ENCODE results near the gene CLIP3.

CLIP3 gene

GRCh38 chr19:36009633-36010379 is 22.9 kb downstream of the CLIP3 start:
- no peak for DNase-seq (ENCODE audit: low read depth)

- DNase-seq (ENCODE audit: low read depth): peak; percentile 68
Measured at GRCh38 chr19:36009220-36009619, 23.5 kb downstream of the CLIP3 start.

GRCh38 chr19:36008336-36008978 is 24.2 kb downstream of the CLIP3 start, which contains the start of gene SYNE4:
SYNE4 (minus strand) TSS chr19:36008813; CDS start chr19:36008681, 132 bp downstream.
- no peak for DNase-seq (ENCODE audit: low read depth)

- no peak for DNase-seq (ENCODE audit: low read depth)
Measured at GRCh38 chr19:36006955-36007354, 25.7 kb downstream of the CLIP3 start.

- DNase-seq (ENCODE audit: low read depth): no peak
Measured at GRCh38 chr19:36003284-36003683, 29.4 kb downstream of the CLIP3 start.

- no peak for DNase-seq (ENCODE audit: low read depth)
Measured at GRCh38 chr19:36001605-36002004, 31.1 kb downstream of the CLIP3 start.

GRCh38 chr19:35996777-35997176 is 35.9 kb downstream of the CLIP3 start:
- no peak for DNase-seq (ENCODE audit: low read depth)

GRCh38 chr19:35995048-35995993 is 37.4 kb downstream of the CLIP3 start, which contains the start of gene SDHAF1:
SDHAF1 (plus strand) TSS chr19:35995188; CDS start chr19:35995275, 87 bp downstream.
- peak; percentile 94 for DNase-seq (ENCODE audit: low read depth)

- DNase-seq (ENCODE audit: low read depth): no peak
Measured at GRCh38 chr19:35993923-35994598, 38.6 kb downstream of the CLIP3 start.

GRCh38 chr19:35992907-35993765 is 39.5 kb downstream of the CLIP3 start:
- DNase-seq (ENCODE audit: low read depth): peak; percentile 15

GRCh38 chr19:35991731-35992450 is 40.8 kb downstream of the CLIP3 start:
- DNase-seq (ENCODE audit: low read depth): peak; percentile 47

- DNase-seq (ENCODE audit: low read depth): no peak
Measured at GRCh38 chr19:35990771-35991730, 41.6 kb downstream of the CLIP3 start.

GRCh38 chr19:35990156-35990555 is 42.5 kb downstream of the CLIP3 start:
- DNase-seq (ENCODE audit: low read depth): no peak

- DNase-seq (ENCODE audit: low read depth): no peak
Measured at GRCh38 chr19:35988824-35989223, 43.8 kb downstream of the CLIP3 start.

GRCh38 chr19:35987571-35987896 is 45.1 kb downstream of the CLIP3 start:
- DNase-seq (ENCODE audit: low read depth): no peak

- peak; percentile 28 for DNase-seq (ENCODE audit: low read depth)
Measured at GRCh38 chr19:35986664-35987570, 45.8 kb downstream of the CLIP3 start.

- DNase-seq (ENCODE audit: low read depth): no peak
Measured at GRCh38 chr19:35986111-35986510, 46.6 kb downstream of the CLIP3 start.

- DNase-seq (ENCODE audit: low read depth): no peak
Measured at GRCh38 chr19:35983177-35983576, 49.5 kb downstream of the CLIP3 start.
